ENCODE measurements around the gene KRT16.

- no peak for TF ChIP-seq CTCF (IDR thresholded peaks at IDR 0.05)
- no peak for TF ChIP-seq POLR2A (IDR thresholded peaks at IDR 0.05)
Observed at GRCh38 chr17:41561554-41561953, 51.0 kb downstream of the KRT16 start.
